HG03064 (cell line): ENCODE data around the gene SMAD7.

ENCODE experiments used
- ATAC-seq: cut with Tn5 transposase; IDR thresholded peaks from one replicate; pipeline ENCODE4 v1.9.1; 2021; ENCODE audit warnings: low read depth; ENCODE audit not compliant: unreplicated experiment

SMAD7 gene

DNA sequence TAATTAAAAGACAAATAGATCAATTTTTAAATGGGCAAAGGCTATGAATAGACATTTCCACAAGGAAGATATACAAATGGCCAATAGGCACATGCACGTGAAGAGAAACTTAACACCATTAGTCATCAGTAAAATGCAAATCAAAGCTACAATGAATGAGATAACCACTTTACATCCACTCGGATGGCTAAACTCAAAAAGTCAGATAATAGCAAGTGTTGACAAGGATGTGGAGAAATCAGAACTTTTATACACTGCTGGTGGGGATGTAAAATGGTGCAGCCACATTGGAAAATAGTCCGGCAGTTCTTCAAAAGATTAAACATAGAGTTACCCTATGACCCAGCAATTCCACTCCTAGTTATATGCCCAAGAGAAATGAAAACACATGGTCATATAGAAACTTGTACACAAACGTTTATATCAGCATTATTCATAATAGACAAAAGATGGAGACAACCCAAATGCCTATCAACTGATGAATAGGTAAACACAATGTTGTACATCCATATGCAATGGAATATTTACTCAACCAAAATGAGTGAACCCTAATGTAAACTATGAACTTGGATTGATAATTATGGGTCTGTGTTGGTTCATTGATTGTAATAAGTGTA, 51.1 kb downstream of the SMAD7 start:
- ATAC-seq, result no peak

DNA sequence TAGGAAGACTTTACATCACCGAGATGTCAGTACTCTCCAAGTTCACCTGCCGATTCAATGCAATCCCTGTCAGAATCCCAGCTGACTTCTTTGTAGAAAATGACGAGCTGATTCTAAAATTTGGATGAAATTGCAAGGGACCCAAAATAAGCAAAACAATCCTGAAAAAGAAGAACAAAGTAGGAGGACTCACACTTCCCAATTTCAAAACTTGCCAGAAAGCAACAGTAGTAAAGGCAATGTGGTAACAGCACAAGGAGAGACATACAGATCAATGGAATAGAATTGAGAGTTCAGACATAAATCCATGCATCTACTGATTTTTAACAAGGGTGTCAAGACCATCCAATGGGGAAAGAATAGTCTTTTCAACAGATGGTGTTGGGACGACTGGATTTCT, 52.2 kb downstream of the SMAD7 start:
- ATAC-seq, result no peak

DNA sequence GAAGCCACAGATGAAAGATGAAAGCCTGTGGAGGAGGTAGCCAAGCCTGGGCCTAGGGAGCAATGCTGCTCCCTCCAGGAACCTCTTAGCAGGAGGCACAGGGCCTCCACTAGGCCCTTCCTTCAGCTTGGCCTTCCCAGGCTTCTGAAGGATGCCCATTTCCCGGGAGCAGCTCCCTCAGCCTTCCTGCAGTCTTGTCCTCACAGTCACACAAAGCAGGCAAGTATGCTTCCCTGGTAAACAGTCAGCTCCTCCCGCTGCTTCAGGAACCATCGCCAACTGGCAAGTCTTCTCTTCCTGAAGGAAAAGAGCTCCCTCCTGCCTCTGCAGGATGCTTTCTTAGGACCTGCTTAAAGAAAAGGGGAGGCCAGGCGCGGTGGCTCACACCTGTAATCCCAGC, 53.2 kb downstream of the SMAD7 start:
- no peak for ATAC-seq

DNA sequence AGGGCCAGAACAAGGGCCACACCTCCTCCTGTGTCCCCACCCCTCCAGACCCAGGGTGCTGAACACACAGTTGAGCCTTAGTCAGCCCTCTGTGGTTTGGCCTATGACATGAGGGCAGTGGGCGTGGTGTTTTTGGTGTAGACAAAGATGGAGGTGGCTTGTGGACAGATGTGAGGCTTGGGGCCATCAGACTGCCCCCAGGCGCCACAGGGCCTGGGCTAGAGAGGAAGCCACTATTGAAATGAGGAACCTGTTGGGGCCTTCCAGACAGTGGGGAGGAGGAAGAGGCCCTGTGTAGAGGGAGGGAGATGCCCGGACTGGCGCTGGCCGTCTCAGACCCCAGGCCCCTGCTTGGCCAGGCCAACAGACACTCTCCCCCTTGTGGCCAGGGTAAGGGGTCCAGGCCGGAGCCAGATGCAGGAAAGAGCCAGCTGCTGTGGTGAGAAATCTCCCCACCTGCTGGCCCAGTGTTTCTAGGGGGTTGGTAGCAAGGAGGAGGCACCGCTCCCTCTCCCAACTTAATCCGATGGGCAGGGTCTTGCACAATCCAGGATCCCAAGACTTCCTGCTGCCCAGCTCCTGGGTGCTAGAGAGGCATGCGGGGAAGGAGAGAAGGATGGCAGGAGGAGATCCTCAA, 53.8 kb downstream of the SMAD7 start:
- peak; percentile 73 for ATAC-seq

DNA sequence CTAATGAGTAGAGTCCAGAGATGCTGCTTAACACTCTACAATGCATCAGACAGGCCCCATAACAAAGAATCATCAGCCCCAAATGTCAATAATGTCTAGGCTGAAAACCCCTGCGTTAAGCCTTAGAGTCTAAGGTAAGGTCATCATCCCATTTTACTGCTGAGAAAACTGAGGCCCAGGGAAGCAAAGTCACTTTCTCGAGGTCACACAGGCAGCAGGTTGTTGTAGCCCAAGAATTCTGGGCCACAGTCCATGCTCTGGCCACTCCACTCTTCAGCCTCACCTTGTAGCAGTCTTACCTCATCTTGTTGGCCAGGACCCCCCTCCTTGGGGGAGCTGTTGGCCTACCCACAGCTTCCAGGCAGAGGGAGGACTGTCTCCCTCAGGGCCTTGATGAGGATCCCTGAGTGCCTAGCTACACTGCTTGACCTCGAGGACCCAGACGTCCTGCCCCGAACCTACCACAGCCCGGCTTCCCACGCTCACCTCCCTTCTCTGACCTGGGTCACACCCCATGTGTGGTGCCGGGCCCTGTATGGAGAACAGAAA, 54.4 kb downstream of the SMAD7 start:
- ATAC-seq, result peak; percentile 27

DNA sequence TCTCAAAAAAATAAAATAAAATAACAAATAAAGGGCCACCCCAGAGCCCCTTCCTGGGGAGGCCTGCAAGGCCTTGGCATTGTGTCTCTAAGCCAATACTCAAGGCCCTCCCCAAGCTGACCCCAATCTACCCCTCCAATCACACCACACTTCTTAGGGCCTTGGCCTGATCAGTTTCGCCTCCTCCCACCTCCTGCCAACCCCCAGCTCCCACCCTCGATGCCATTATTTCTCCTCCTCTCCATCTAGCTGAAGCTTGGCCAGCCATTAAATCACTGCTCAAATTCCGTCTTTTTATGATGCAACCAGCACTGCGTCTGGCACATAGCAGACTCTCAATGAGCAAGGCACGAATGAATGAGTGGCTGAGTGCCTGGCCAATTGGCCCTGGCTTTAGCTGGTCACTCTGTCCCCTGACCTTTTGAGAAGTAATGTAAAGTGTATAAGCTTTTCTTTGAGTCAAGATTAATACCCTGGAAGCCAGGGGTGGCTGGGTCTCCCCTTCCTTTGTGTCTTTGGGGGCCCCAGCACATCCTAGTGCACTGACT, 55.9 kb downstream of the SMAD7 start:
- ATAC-seq, result no peak

DNA sequence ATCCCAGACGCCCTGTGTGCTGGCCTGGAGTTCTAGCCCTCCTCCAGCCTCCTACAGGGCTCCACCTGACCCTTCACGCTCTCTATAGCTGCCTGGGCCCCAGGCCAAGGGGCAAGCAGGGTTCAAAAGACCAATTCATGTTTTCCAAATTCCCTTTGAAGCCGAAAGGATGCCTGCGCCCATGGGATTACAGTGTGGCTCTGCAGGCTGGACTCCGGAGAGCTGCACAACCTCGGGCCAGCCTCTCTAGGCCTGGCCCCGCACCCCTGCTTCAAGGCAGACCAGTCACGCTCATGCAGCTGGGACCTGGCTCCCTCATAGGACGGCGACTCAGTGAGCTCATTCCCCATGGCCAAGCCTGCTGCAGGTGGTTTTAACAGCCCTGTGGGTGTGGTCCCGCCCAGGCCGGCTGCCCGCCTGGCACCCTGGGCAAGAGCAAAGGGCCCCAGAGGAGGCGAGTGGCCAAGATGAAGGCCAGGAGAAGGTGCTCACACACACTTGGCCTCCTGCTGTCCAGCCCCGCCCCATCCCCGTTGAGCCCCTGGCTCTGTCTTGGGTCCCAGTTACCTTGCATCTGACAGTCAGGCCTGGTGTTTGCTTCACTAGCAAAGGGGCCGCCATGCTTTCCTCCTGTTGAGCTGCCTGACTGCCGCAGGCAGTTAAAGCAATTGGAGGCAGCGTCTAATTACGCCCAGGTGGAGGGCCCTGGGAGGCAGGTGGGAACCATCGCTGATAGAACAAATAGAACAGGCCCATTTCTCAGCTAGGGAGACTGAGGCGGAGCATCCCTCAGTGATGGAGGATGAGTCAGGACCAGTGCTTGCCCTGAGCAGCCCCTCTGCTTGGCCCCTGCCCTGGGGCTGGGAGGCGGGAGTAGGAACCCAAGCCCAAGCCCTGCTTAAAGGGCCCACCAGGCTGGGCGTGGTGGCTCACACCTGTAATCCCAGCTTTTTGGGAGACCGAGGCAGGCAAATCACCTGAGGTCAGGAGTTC, 56.9 kb downstream of the SMAD7 start:
- ATAC-seq, result no peak

DNA sequence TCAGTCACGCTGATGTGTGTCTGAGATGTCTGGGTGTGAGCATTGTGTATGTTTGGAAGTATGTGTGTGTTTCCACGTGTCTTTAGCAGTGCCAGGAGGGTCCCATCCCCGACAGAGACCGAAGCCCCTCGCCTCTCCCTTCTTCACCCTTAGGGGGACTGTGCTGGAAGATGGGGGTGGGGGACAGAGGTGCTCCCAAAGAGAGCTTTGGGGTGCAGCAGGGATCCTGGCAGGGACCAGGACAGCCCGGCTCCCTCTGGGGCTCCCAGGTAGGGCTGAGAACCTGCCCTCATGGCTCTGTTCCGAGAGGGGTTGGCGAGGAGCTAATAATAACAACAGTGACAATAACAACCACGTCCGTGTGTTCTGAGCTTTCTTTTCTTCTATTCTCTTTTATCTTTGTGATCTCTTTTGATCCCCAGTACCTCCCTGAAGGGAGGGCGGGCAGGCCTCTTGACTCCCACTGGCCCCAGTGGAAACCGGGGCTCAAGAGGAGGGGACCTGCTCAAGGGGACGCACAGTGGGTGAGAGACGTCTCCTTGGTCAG, 57.6 kb downstream of the SMAD7 start:
- ATAC-seq, result no peak

DNA sequence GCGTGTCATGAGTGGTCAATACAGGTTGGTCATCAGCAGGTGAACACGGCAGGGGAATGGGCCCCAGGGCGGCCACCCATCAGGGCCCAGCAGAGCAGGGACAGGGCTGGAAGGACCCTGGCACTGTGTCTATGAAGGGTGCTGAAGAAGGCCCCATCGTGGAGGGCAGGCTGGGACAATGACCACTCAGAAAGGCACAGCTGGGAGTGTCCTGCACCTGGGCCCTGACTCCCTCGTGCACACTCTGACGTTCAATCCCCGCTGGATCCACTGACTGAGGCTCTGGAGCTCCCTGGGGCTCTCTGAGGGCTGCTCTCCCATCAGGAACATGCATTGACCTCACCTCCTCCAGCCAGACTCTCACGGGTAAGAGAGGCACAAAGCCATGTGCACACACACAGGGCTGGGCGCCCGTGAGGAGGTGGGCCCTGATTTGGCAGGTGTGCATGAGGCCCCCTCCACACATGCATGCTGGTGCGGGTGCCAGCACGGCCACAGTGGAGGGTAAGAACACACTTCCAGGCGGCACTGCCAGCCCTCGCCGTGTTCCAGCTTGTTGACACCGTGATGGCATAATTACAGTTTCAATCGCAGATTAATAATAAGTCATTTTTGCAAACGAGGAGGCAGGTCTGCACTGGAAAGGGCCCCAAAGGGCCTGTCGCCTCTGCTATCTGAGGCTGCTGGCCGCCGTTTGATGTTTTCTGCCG, 58.5 kb downstream of the SMAD7 start:
- ATAC-seq, result no peak

DNA sequence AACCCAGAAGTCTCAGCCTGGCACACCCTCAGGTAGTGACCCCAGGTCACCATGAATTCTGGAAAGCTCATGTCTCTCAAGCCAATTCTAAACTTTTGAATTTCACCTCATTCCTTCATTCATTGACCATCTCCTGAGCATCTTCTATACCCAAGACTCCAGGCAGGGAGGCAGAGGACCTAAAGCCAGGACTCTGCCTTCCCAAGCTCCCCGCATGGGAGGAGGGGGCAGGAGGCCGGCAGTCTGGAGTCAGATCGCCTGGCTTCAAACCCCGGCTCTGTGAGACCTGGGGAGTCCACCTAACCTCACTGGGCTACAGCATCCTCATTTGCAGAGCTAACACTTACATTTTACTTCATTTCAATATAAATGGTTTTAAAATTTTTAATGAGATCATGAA, 59.0 kb downstream of the SMAD7 start:
- ATAC-seq, result no peak

DNA sequence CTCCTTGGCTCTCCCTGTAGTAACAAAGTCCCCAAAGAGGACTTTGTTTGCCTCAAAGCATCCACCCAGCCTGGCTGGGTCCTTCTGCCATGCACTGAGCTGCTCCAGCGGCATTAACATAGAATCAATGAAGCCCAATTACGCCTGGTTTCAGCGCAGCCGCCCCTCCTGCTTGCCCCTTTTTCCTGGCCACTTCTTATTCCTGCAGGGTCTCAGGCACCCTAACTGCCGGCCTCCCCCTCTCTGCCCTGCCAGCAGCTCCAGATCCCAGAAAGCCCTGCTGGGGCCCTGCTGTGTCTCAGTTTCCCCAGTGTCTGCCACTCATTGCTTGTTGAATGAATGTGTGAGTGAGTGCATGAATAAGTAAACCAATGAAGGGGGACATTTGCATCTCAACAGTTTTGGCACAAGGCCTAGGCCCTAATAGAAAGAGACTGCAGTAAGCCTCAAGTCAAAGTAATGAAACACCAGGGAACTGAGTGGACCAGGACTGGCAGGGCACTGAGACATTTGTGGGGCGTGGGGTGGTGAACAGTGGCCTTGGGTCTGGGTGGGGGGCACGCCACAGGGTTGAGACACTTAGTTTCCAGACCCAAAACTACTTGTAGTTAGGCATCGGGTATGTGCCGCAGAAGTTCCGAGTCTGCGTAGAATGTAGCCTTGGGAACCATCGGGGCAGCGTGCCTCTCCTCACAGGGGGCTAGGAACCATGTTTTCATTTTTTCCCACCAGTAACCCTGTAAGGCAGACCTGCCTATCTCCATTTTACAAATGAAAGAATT, 60.6 kb downstream of the SMAD7 start:
- no peak for ATAC-seq

DNA sequence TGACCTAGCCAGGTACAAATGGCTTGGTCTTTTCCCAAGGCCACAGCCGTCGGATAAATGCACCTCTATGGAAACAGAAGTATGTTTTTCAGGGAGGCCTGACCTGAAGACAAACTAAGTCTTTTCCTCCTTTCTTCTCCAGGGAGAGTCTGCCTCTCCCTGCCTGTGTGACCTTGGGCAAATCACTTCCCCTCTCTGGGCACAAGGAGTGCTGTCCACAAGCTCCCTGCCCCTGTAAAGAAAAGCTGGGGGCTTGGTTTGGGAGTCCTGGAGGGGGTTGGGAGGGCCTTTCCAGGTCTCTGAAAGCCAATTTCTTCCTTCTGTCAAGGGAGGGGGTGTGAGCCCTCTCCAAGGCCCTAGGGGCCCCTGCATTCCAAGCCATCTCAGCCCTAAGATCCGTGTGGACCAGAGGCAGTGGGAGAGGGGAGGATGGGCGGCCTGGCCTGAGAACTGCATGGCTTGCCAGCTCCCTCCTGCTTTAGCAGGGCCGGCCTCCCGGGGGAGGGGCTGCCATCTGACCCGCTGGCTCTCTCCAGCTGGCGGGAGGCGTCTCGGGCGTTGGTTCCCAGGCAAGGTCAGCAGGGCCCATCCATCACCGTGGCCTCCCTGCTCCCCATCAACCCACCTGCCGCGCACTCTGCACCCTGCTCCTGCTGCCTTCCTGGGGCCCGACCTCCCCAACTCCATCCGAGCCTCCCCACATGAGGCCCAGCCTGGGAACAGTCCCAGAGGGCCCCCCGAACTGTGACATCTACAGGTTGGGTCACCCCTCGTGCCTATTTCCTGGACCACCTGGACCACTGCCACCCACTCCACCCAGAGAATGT, 61.4 kb downstream of the SMAD7 start:
- ATAC-seq, result no peak

DNA sequence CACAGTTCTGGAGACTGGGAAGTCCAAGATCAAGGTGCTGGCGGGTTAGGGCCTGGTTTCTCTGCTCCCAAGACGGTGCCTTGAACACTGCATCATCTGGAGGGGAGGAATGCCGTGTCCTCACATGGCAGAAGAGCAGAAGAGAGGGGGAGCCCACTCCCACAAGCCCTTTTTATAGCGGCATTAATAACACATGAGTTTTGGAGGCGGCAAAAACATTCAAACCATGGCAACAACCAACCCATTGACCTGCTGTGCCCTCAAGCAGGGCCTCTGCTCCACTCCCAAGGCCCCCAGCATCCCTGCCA, 62.0 kb downstream of the SMAD7 start:
- no peak for ATAC-seq

DNA sequence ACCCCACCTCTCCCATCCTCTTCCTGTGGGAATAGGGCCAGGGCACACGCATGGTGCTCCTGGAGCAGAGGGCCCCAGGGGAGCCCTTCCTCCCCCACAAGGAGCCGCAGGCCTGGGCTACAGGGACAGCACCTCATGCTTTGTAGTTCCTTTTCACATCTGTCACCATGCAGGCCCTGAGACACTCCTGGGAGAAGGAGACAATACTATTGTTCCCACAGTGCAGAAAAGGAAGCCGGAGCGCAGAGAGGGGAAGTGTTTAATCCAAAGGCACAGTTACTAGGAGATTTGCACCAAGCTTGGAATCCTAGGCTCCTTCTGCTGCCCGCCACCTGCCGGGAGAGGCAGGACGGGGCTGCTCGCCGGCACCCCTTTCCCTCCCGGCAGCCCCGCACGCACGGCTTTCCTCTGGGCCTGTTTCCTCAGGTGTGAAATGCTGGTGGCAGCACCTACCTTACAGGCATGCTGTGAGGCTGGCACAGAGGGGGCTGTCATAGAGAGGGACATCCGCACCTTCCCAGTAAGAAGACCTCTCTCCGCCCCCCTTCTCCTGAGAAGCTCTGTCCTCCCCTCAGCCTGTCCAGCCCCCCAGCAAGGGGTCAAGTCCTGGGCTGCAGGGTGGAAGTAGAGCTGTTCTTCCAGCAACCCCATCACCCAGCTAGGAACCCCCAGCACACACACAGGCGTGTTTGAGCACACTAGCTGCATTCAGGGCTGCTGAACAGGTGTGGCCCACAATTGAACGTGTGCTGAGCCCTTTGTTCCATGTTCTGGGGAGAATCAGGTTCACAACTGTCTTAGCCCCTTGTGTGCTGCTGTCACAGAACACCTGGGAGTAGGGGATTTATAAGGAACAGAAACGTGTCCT, 62.6 kb downstream of the SMAD7 start:
- ATAC-seq, result no peak

DNA sequence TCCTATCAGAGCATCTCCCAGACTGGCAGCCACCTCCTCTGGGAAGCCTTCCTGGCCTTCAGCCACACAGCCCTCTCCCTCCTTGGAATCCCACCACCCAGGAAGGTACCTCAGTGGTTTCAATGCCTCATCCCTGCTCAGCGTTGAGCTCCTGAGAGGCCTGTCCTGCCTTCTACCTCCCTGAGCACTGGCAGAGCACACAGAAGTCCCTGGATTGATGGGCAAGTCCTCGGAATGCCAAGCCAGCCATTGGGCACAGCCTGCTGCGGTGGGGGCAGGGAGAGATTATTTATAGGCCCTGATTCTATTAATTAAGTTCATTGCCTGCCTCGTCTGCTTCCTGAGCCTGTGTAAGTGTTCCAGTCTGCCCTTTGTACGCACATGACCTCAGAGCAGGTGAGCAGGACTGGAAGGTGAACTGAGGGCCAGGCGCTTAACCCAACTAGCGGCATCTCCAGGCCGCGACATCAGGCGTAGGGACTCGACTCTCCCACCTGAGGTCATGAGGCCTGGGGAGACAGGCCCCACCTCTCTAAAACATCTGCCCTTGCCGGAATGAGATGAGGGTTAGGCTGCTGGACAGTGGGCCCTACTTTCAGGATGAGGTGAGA, 63.4 kb downstream of the SMAD7 start:
- no peak for ATAC-seq

DNA sequence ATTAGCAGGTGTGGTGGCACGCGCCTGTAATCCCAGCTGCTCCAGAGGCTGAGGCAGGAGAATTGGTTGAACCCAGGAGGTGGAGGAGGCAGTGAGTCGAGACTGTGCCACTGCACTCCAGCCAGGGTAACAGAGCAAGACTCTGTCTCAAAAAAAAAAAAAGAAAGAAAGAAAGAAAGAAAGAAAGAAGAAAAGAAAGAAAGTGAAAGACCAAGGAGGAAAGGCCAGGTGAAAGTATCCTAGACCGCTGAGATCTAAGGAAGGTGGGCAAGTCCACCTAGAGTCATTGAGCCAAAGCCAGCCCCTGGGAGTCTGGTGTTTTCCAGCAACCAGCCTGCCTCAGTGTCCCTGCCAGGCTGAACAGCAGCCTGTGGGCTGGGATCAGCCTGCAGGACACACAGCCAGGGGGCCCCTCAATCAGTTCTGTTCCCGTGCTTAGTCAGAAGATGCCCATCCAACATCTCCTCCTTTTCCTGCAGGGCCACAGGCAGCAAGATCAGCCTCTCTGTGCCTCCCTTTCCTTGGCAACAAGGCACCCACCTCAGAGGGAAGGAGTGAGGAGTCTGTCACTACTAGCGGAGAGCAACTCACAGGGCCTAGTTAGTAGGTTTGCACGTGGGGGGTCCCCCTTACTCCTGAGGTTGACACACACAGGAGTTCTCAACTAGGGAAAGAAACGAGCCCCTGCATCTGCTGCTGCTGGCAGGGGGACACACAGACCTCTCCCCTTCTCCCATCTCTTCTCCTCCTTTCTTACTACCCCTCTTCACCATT, 64.1 kb downstream of the SMAD7 start:
- no peak for ATAC-seq
